HepG2 (cell line): ENCODE results near the gene WDR87. TPM values are rescaled to one million over a fixed set of nuclear protein-coding genes. Genes with fewer than 3 reads are reported as not detected.

Experiments
- CEBPG ChIP-seq: IDR thresholded peaks from 2 replicates; pipeline ENCODE4 v1.6.1; 2016
- CREM ChIP-seq, 2 experiments: sonication (generic) in 1 of 2; formaldehyde crosslinking in 1 of 2; IDR thresholded peaks; 2 replicates each; pipeline versions ENCODE4 v1.4.0 to v1.6.1; 2016 to 2020; ENCODE audit warnings: antibody characterized with exemption in 1 of 2, mild to moderate bottlenecking in 1 of 2, missing genetic modification reagents in 1 of 2
- DMTF1 ChIP-seq: sonication (generic); formaldehyde crosslinking; IDR thresholded peaks from 2 replicates; pipeline ENCODE4 v1.4.0; 2020; ENCODE audit warnings: mild to moderate bottlenecking, missing genetic modification reagents
- GLI4 ChIP-seq: sonication (generic); formaldehyde crosslinking; IDR thresholded peaks from 2 replicates; pipeline ENCODE4 v1.5.1; 2020; ENCODE audit warnings: missing genetic modification reagents, mild to moderate bottlenecking, moderate library complexity, borderline replicate concordance
- HIC2 ChIP-seq: sonication (generic); formaldehyde crosslinking; IDR thresholded peaks from 2 replicates; pipeline ENCODE4 v1.9.0; 2022; ENCODE audit warnings: low read depth, missing genetic modification reagents
- HOXA3 ChIP-seq: sonication (generic); formaldehyde crosslinking; IDR thresholded peaks from 2 replicates; pipeline ENCODE4 v1.5.0; 2020; ENCODE audit warnings: missing genetic modification reagents
- MAFG ChIP-seq: sonication (generic); formaldehyde crosslinking; IDR thresholded peaks from 2 replicates; pipeline ENCODE4 v1.5.1; 2020; ENCODE audit warnings: mild to moderate bottlenecking, missing genetic modification reagents
- MIXL1 ChIP-seq: IDR thresholded peaks from 2 replicates; pipeline ENCODE4 v1.6.1; 2016
- NFATC3 ChIP-seq: sonication (generic); formaldehyde crosslinking; IDR thresholded peaks from 2 replicates; pipeline ENCODE4 v1.5.1; 2020; ENCODE audit warnings: mild to moderate bottlenecking, missing genetic modification reagents
- SIN3B ChIP-seq: fragments of 150-350 bp; IDR thresholded peaks from 2 replicates; pipeline ENCODE4 v1.6.1; 2014; ENCODE audit warnings: low read length
- SIX4 ChIP-seq: sonication (generic); formaldehyde crosslinking; IDR thresholded peaks from 2 replicates; pipeline ENCODE4 v1.4.0; 2020; ENCODE audit warnings: missing genetic modification reagents
- TBX3 ChIP-seq: fragments of 450-650 bp; IDR thresholded peaks from 2 replicates; pipeline ENCODE4 v1.6.1; 2017; ENCODE audit warnings: antibody characterized with exemption, mild to moderate bottlenecking, inconsistent platforms, borderline replicate concordance
- TOPORS ChIP-seq: sonication (generic); formaldehyde crosslinking; IDR thresholded peaks from 2 replicates; pipeline ENCODE4 v1.8.0; 2023; ENCODE audit warnings: mild to moderate bottlenecking, missing genetic modification reagents
- ZBTB2 ChIP-seq: sonication (generic); formaldehyde crosslinking; IDR thresholded peaks from 2 replicates; pipeline ENCODE4 v1.8.0; 2022; ENCODE audit warnings: low read depth, missing genetic modification reagents
- ZBTB25 ChIP-seq: IDR thresholded peaks from 2 replicates; pipeline ENCODE4 v1.6.1; 2018; ENCODE audit warnings: missing genetic modification reagents
- ZNF12 ChIP-seq: sonication (generic); formaldehyde crosslinking; IDR thresholded peaks from 2 replicates; pipeline ENCODE4 v1.5.0; 2020; ENCODE audit warnings: missing genetic modification reagents
- ZNF143 ChIP-seq: sonication (generic); formaldehyde crosslinking; IDR thresholded peaks from 2 replicates; pipeline ENCODE4 v1.4.0; 2020; ENCODE audit warnings: missing genetic modification reagents
- ZNF496 ChIP-seq: sonication (generic); formaldehyde crosslinking; IDR thresholded peaks from 2 replicates; pipeline ENCODE4 v1.8.1; 2023; ENCODE audit warnings: mild to moderate bottlenecking, moderate library complexity, missing genetic modification reagents; ENCODE audit not compliant: insufficient replicate concordance
- ZNF775 ChIP-seq: sonication (generic); formaldehyde crosslinking; IDR thresholded peaks from 2 replicates; pipeline ENCODE4 v1.4.0; 2020; ENCODE audit warnings: missing genetic modification reagents, mild to moderate bottlenecking, moderate library complexity, borderline replicate concordance
- polyA plus RNA-seq, 8 experiments: library from polyadenylated mRNA; depleted of rRNA in 3 of 8; stranded (reverse) in 7 of 8; unstranded in 1 of 8; fragments of >200 nt; fragmentation: Illumina TruSeq in 4 of 8; extraction: Trizol in 4 of 8; gene quantifications; 2 replicates each; pipeline versions ENCODE4 v1.2.1 to v1.2.3, GENCODE V29; 2011 to 2016; ENCODE audit warnings: low read depth in 4 of 8, missing spikeins in 1 of 8, mixed read lengths in 1 of 8; ENCODE audit not compliant: insufficient read depth in 1 of 8
- total RNA-seq, 5 experiments: library from RNA; depleted of rRNA; stranded (reverse); fragments of >200 nt; fragmentation: Illumina TruSeq; extraction: Trizol; gene quantifications; 2 replicates each; pipeline ENCODE4 v1.2.3, GENCODE V29; 2016; ENCODE audit warnings: low read depth in 1 of 5
- TF ChIP-seq, protein P1 (sequence below): IDR thresholded peaks from 2 replicates; pipeline ENCODE4 v1.6.1; 2012; ENCODE audit warnings: low read depth, low read length, improper control_type of control experiment

WDR87 gene
- total and polyA plus RNA-seq, 2 of the 13 experiments (the other 11 are each of a cell fraction or from before 2014, with no cell fraction given): not detected

GRCh38 chr19:37874784-37875183, 31.6 kb downstream of the WDR87 start (continued):
- TF ChIP-seq MAFG (CRISPR knock-in tag) (no peak), ZBTB2 (CRISPR knock-in tag) (no peak), ZNF775 (CRISPR knock-in tag) (peak; percentile 52; the same call in 1 of the 2 replicates), NFATC3 (CRISPR knock-in tag) (no peak), CEBPG (CRISPR knock-in tag) (no peak), MIXL1 (CRISPR knock-in tag) (no peak), HIC2 (no peak), TBX3 (no peak), ZNF12 (CRISPR knock-in tag) (peak; percentile 38; the same call in 1 of the 2 replicates), SIX4 (CRISPR knock-in tag) (peak; percentile 73; the same call in 1 of the 2 replicates), DMTF1 (CRISPR knock-in tag) (no peak), HOXA3 (CRISPR knock-in tag) (peak; percentile 25; the same call in 1 of the 2 replicates), ZBTB25 (peak; percentile 52; the same call in 1 of the 2 replicates), CREM (IDR thresholded peaks at IDR 0.05) (no peak), CREM (CRISPR knock-in tag; IDR thresholded peaks at IDR 0.05) (no peak), SIN3B (no peak), GLI4 (no peak), ZNF143 (CRISPR knock-in tag) (no peak), ZNF496 (CRISPR knock-in tag) (no peak), TOPORS (CRISPR knock-in tag) (no peak)
- TF ChIP-seq, protein P1, sequence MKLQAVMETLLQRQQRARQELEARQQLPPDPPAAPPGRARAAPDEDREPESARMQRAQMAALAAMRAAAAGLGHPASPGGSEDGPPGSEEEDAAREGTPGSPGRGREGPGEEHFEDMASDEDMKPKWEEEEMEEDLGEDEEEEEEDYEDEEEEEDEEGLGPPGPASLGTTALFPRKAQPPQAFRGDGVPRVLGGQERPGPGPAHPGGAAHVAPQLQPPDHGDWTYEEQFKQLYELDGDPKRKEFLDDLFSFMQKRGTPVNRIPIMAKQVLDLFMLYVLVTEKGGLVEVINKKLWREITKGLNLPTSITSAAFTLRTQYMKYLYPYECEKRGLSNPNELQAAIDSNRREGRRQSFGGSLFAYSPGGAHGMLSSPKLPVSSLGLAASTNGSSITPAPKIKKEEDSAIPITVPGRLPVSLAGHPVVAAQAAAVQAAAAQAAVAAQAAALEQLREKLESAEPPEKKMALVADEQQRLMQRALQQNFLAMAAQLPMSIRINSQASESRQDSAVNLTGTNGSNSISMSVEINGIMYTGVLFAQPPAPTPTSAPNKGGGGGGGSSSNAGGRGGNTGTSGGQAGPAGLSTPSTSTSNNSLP: no peak
